GM12878 (cell line): ENCODE data around the gene LIN54. TPM values are rescaled to one million over a fixed set of nuclear protein-coding genes. Genes with fewer than 3 reads are reported as not detected.
A peak's percentile ranks its signal among the peaks of the same experiment; 100 is the strongest.

Experiments
- ATAC-seq: fragments of 200-7000 bp; cut with Tn5 transposase; 3 replicates; pipeline ENCODE4 v1.9.1; 2020; ENCODE audit warnings: mild to moderate bottlenecking, moderate library complexity
- BruUV-seq: library from RNA; stranded (reverse); fragments of 400-500 nt; replicated peaks from 2 replicates; lab custom pipeline; 2021; lab: Mats Ljungman, UMichigan
- CTCF ChIA-PET: fragments of 300-600 bp; sonication (Branson Sonifier 250); formaldehyde crosslinking; extraction: SDS; loops from one replicate; lab custom pipeline; 2021; ENCODE audit warnings: inconsistent platforms; lab: Yijun Ruan, JAX
- POLR2A ChIA-PET: fragments of 350-600 bp; formaldehyde crosslinking; extraction: SDS; loops from one replicate; lab custom pipeline; 2021; ENCODE audit warnings: inconsistent platforms; lab: Charles Lee
- RAD21 ChIA-PET: fragments of 300-600 bp; sonication (Branson Sonifier 250); formaldehyde crosslinking; loops from one replicate; lab custom pipeline; 2023; ENCODE audit warnings: antibody characterized with exemption; ENCODE audit not compliant: unreplicated experiment; lab: Charles Lee
- SMC1A ChIA-PET: fragments of 300-600 bp; sonication (Branson Sonifier 250); formaldehyde crosslinking; loops from one replicate; lab custom pipeline; 2023; ENCODE audit not compliant: unreplicated experiment, uncharacterized antibody; lab: Charles Lee
- DNase-seq: peaks from one replicate; pipeline ENCODE4 v3.0.0-alpha.2; 2011; ENCODE audit warnings: low read depth, low spot score
- FAIRE-seq: peaks from 3 replicates; lab custom pipeline; 2011; peaks lifted over from hg19 to GRCh38; lab: Jason Lieb, UNC
- H2AFZ ChIP-seq: 2 replicates; pipeline ENCODE4 v1.6.0; 2011; ENCODE audit warnings: low read depth, low read length, control low read depth; ENCODE audit not compliant: control insufficient read depth
- H3K27ac ChIP-seq: 2 replicates; pipeline ENCODE4 v1.5.1; 2011; ENCODE audit warnings: control low read depth; ENCODE audit not compliant: control insufficient read depth, insufficient read depth
- H3K27me3 ChIP-seq, 2 experiments: replicated peaks in 1 of 2; 2 replicates each; pipeline versions ENCODE4 v1.6.0 to v1.6.1; 2011; ENCODE audit warnings: low read length in 1 of 2; ENCODE audit not compliant: control insufficient read depth in 2 of 2, insufficient read depth in 2 of 2
- H3K36me3 ChIP-seq, 2 experiments: 2 replicates each; pipeline ENCODE4 v1.5.1; 2011; ENCODE audit warnings: low read length in 1 of 2; ENCODE audit not compliant: control insufficient read depth in 2 of 2, insufficient read depth in 2 of 2
- H3K4me1 ChIP-seq: 2 replicates; pipeline ENCODE4 v1.6.1; 2011; ENCODE audit warnings: mild to moderate bottlenecking, low read length, moderate library complexity, mixed read lengths; ENCODE audit not compliant: control insufficient read depth, insufficient read depth
- H3K4me2 ChIP-seq: 2 replicates; pipeline ENCODE4 v1.6.0; 2011; ENCODE audit warnings: control low read depth; ENCODE audit not compliant: control insufficient read depth, insufficient read depth
- H3K4me3 ChIP-seq: fragments of 200-600 bp; sonication (generic); 2 replicates; pipeline ENCODE4 v1.5.1; 2016
- H3K79me2 ChIP-seq: 2 replicates; pipeline ENCODE4 v1.6.0; 2011; ENCODE audit warnings: low read length; ENCODE audit not compliant: control insufficient read depth, insufficient read depth
- H3K9ac ChIP-seq: 2 replicates; pipeline ENCODE4 v1.8.0; 2011; ENCODE audit warnings: low read length, control low read depth, mixed read lengths; ENCODE audit not compliant: control insufficient read depth, insufficient read depth
- H3K9me3 ChIP-seq: replicated peaks from 3 replicates; pipeline ENCODE4 v1.5.1; 2011; ENCODE audit warnings: mild to moderate bottlenecking, low read length; ENCODE audit not compliant: control insufficient read depth, insufficient read depth
- H4K20me1 ChIP-seq: 2 replicates; pipeline ENCODE4 v1.6.0; 2011; ENCODE audit not compliant: control insufficient read depth, insufficient read depth
- IRF4 ChIP-seq: IDR thresholded peaks from 2 replicates; pipeline ENCODE4 v1.6.1; 2011; ENCODE audit warnings: low read depth, low read length
- NFYB ChIP-seq: IDR thresholded peaks from 2 replicates; pipeline ENCODE4 v1.6.1; 2011; ENCODE audit warnings: low read depth, mild to moderate bottlenecking, low read length, improper control_type of control experiment, moderate library complexity; ENCODE audit not compliant: insufficient read depth
- NR2C1 ChIP-seq: fragments of 450-650 bp; IDR thresholded peaks from 2 replicates; pipeline ENCODE4 v1.6.1; 2017; ENCODE audit warnings: antibody characterized with exemption, mild to moderate bottlenecking, moderate library complexity
- NR2F1 ChIP-seq: fragments of 450-650 bp; conservative IDR thresholded peaks from 2 replicates; pipeline ENCODE4 v1.6.1; 2017; ENCODE audit warnings: mild to moderate bottlenecking
- PBX3 ChIP-seq: IDR thresholded peaks from 2 replicates; pipeline ENCODE4 v1.6.1; 2011; ENCODE audit warnings: mild to moderate bottlenecking, low read depth, low read length, moderate library complexity; ENCODE audit not compliant: insufficient replicate concordance
- PML ChIP-seq: IDR thresholded peaks from 2 replicates; pipeline ENCODE4 v1.6.1; 2012; ENCODE audit warnings: low read length, inconsistent platforms
- RAD51 ChIP-seq: fragments of 450-650 bp; IDR thresholded peaks from 2 replicates; pipeline ENCODE4 v1.6.1; 2016; ENCODE audit warnings: moderate library complexity, mild to moderate bottlenecking, inconsistent platforms
- RCOR1 ChIP-seq: conservative IDR thresholded peaks from 2 replicates; pipeline ENCODE4 v1.6.1; 2012; ENCODE audit warnings: low read depth, low read length, improper control_type of control experiment
- RELB ChIP-seq: fragments of 450-650 bp; IDR thresholded peaks from 2 replicates; pipeline ENCODE4 v1.6.1; 2017; ENCODE audit warnings: low read depth, mild to moderate bottlenecking, moderate library complexity
- RFX5 ChIP-seq: IDR thresholded peaks from 2 replicates; pipeline ENCODE4 v1.6.1; 2011; ENCODE audit warnings: low read depth, low read length, improper control_type of control experiment
- USF2 ChIP-seq: IDR thresholded peaks from 2 replicates; pipeline ENCODE4 v1.6.1; 2011; ENCODE audit warnings: low read depth, low read length, improper control_type of control experiment, borderline replicate concordance
- ZNF592 ChIP-seq: fragments of 450-650 bp; IDR thresholded peaks from 2 replicates; pipeline ENCODE4 v1.6.1; 2017; ENCODE audit warnings: mild to moderate bottlenecking, moderate library complexity
- WGBS: methylation state at CpG from one replicate; pipeline ENCODE4 v1.1.6; 2016; ENCODE audit warnings: low lambda C conversion rate; ENCODE audit not compliant: insufficient replicate concordance, insufficient coverage; ENCODE audit errors: missing lambda C conversion rate; 5-methylcytosine and 5-hydroxymethylcytosine counted together
- in situ Hi-C: fragments of 300-500 bp; cut with MboI; formaldehyde crosslinking; loops from 9 replicates; pipeline ENCODE4 v1.14.3; 2018; ENCODE audit warnings: mixed read lengths
- intact Hi-C: fragments of 100-400 bp; cut with micrococcal nuclease; formaldehyde crosslinking; loops from one replicate; pipeline ENCODE4 v1.14.2; 2022; ENCODE audit not compliant: unreplicated experiment
- polyA plus RNA-seq, 11 experiments: library from polyadenylated mRNA; depleted of rRNA in 4 of 11; unstranded in 6 of 11; stranded (reverse) in 5 of 11; fragments of >200 nt; fragmentation: Nextera tagmentation in 4 of 11; fragmentation: Illumina TruSeq in 1 of 11; extraction: Ambion mirVana in 4 of 11; extraction: Trizol in 1 of 11; gene quantifications; 1 replicate in 1 of 11; 2 replicates in 10 of 11; pipeline versions ENCODE4 v1.2.1 to v1.2.3, GENCODE V29; 2011 to 2016; ENCODE audit warnings: inconsistent platforms in 2 of 11, missing spikeins in 2 of 11, low read depth in 1 of 11
- total RNA-seq, 4 experiments: library from RNA; depleted of rRNA in 3 of 4; stranded (reverse); fragments of >200 nt in 3 of 4; fragmentation: Illumina TruSeq in 1 of 4; extraction: Trizol in 1 of 4; gene quantifications; 2 replicates each; pipeline versions ENCODE4 v1.2.1 to v1.2.3, GENCODE V29; 2013 to 2021

Gene LIN54
- total and polyA plus RNA-seq, 10 of the 15 experiments (the other 5 are each of a cell fraction or from before 2014, with no cell fraction given) = 1.5 to 20.4 (median 12.2) TPM

- no peaks in the 10 kb centered on the region for H3K36me3 ChIP-seq
- DNase-seq = no peak
- no peak for ATAC-seq
- no peak overlapping the region for H3K27ac ChIP-seq
- H3K27me3 ChIP-seq = no peaks in the 10 kb centered on the region
- peak overlapping the region; percentile 14; the same call in 1 of the 2 replicates for H3K9ac ChIP-seq
- RAD21 ChIA-PET = interaction anchor here (0.6 to 4.4 kb wide), 9 partner anchors 9 to 244 kb away, joined by 3 to 68 read pairs (median 3); partner anchors contain the start of gene LIN54
- POLR2A ChIA-PET = interaction anchor here (0.6 to 1.7 kb wide), 6 partner anchors 17 to 247 kb away, joined by 3 to 8 read pairs (median 3); partner anchors contain the start of gene COQ2
- H4K20me1 ChIP-seq = no peaks in the 10 kb centered on the region
- intact Hi-C loops = loop anchor here (10.0 kb wide), 2 partner anchors 418 to 662 kb away; partner anchors contain the start of genes HELQ, HNRNPD and MRPS18C
- WGBS = 91% methylated on average over 5 of the region's 5 CpGs
- CTCF ChIA-PET = interaction anchor here (0.6 to 4.3 kb wide), 14 partner anchors 10 to 671 kb away, joined by 3 to 20 read pairs (median 4); partner anchors contain the start of gene COQ2
- peaks cover 44% of the 10 kb centered on the region for H3K79me2 ChIP-seq
- peaks cover 6% of the 10 kb centered on the region for H3K4me1 ChIP-seq
- peak overlapping the region; percentile 91 for H3K4me2 ChIP-seq
- peak overlapping the region; percentile 29 for H3K4me3 ChIP-seq
- FAIRE-seq = no peak
- in situ Hi-C loops = no loop called here
- SMC1A ChIA-PET = interaction anchor here (0.6 to 4.3 kb wide), 24 partner anchors 8 to 246 kb away, joined by 3 to 33 read pairs (median 4); partner anchors contain the start of genes COQ2 and LIN54
- no peaks in the 10 kb centered on the region for H3K9me3 ChIP-seq
- H2AFZ ChIP-seq = no peak overlapping the region
- BruUV-seq = no TSS peak
- TF ChIP-seq NR2F1 (no peak), NFYB (no peak), RCOR1 (no peak), NR2C1 (no peak), RELB (no peak), ZNF592 (no peak), IRF4 (no peak), RAD51 (no peak), PBX3 (no peak), RFX5 (no peak), USF2 (no peak), PML (no peak)
Measured at GRCh38 chr4:83036991-83037665, 26.5 kb upstream of the LIN54 start.
